SK-N-SH (cell line): ENCODE data around the gene TBC1D16. TPM values are rescaled to one million over a fixed set of nuclear protein-coding genes. Genes with fewer than 3 reads are reported as not detected.

ENCODE experiments used
- CTCF ChIA-PET: fragments of 300-600, 350-600 bp; formaldehyde crosslinking; extraction: SDS; loops from one replicate; lab custom pipeline; 2021; lab: Yijun Ruan, JAX
- POLR2A ChIA-PET: fragments of 350-600 bp; sonication (Branson Sonifier 250); formaldehyde crosslinking; extraction: SDS; loops from one replicate; lab custom pipeline; 2020; ENCODE audit warnings: antibody characterized with exemption, inconsistent platforms; lab: Yijun Ruan, JAX
- DNase-seq: peaks from one replicate; pipeline ENCODE4 v3.0.0; 2012
- H2AFZ ChIP-seq: fragments of 200-600 bp; sonication (generic); 2 replicates; pipeline ENCODE4 v1.8.1; 2016; ENCODE audit warnings: antibody characterized with exemption, mild to moderate bottlenecking, low read depth
- H3F3A ChIP-seq: fragments of 200-600 bp; sonication (generic); replicated peaks from 2 replicates; pipeline ENCODE3; 2016; ENCODE audit warnings: antibody characterized with exemption, mild to moderate bottlenecking; ENCODE audit not compliant: insufficient read depth
- H3K27ac ChIP-seq, 2 experiments: fragments of 200-500 bp in 1 of 2; fragments of 200-600 bp in 1 of 2; sonication (Bioruptor generic) in 1 of 2; sonication (generic), shearing (Covaris generic) in 1 of 2; 2 replicates each; pipeline versions ENCODE4 v1.5.1 to v1.6.1; 2014 to 2016; ENCODE audit warnings: low read depth in 2 of 2, inconsistent platforms in 1 of 2, low read length in 1 of 2, mild to moderate bottlenecking in 1 of 2, mixed read lengths in 1 of 2
- H3K27me3 ChIP-seq: fragments of 200-600 bp; sonication (generic), shearing (Covaris generic); 2 replicates; pipeline ENCODE4 v1.6.1; 2016; ENCODE audit warnings: mixed run types; ENCODE audit not compliant: insufficient read depth
- H3K36me3 ChIP-seq, 2 experiments: fragments of 200-500 bp in 1 of 2; fragments of 200-600 bp in 1 of 2; sonication (Bioruptor generic) in 1 of 2; sonication (generic) in 1 of 2; replicated peaks in 1 of 2; 2 replicates each; pipeline versions ENCODE3 to v1.5.1; 2014 to 2016; ENCODE audit warnings: low read length in 1 of 2, mild to moderate bottlenecking in 1 of 2; ENCODE audit not compliant: insufficient read depth in 2 of 2, control insufficient read depth in 1 of 2
- H3K4me1 ChIP-seq, 2 experiments: fragments of 200-500 bp in 1 of 2; fragments of 200-600 bp in 1 of 2; sonication (Bioruptor generic) in 1 of 2; sonication (generic), shearing (Covaris generic) in 1 of 2; 2 replicates each; pipeline versions ENCODE4 v1.5.1 to v1.6.1; 2014 to 2016; ENCODE audit warnings: low read depth in 1 of 2, low read length in 1 of 2, mixed run types in 1 of 2; ENCODE audit not compliant: insufficient read depth in 2 of 2, control insufficient read depth in 1 of 2
- H3K4me2 ChIP-seq: fragments of 200-600 bp; sonication (generic), shearing (Covaris generic); 2 replicates; pipeline ENCODE4 v1.6.1; 2017; ENCODE audit warnings: mixed run types
- H3K4me3 ChIP-seq, 2 experiments: fragments of 200-500 bp in 1 of 2; fragments of 200-600 bp in 1 of 2; sonication (Bioruptor generic) in 1 of 2; sonication (generic), shearing (Covaris generic) in 1 of 2; 2 replicates each; pipeline versions ENCODE4 v1.5.1 to v1.8.1; 2014 to 2016; ENCODE audit warnings: low read depth in 2 of 2, inconsistent platforms in 1 of 2, low read length in 1 of 2, mild to moderate bottlenecking in 1 of 2, mixed read lengths in 1 of 2, moderate library complexity in 1 of 2
- H3K79me2 ChIP-seq: fragments of 200-600 bp; sonication (generic); 2 replicates; pipeline ENCODE4 v1.8.1; 2017; ENCODE audit warnings: mild to moderate bottlenecking; ENCODE audit not compliant: insufficient read depth
- H3K9ac ChIP-seq: fragments of 200-600 bp; sonication (generic); 2 replicates; pipeline ENCODE4 v1.6.1; 2017; ENCODE audit warnings: mixed run types
- H3K9me2 ChIP-seq: fragments of 200-600 bp; sonication (generic); 2 replicates; pipeline ENCODE4 v1.6.1; 2017; ENCODE audit warnings: mixed run types
- H3K9me3 ChIP-seq: fragments of 200-600 bp; sonication (generic); 2 replicates; pipeline ENCODE4 v1.6.1; 2017; ENCODE audit warnings: mixed run types, mild to moderate bottlenecking, moderate library complexity
- H4K20me1 ChIP-seq: fragments of 200-600 bp; sonication (generic); 2 replicates; pipeline ENCODE4 v1.6.1; 2017; ENCODE audit warnings: mild to moderate bottlenecking, mixed run types; ENCODE audit not compliant: insufficient read depth
- CHD2 ChIP-seq: fragments of 150-350 bp; IDR thresholded peaks from 2 replicates; pipeline ENCODE4 v1.6.1; 2018; ENCODE audit warnings: low read length; ENCODE audit not compliant: partially characterized antibody
- CTCF ChIP-seq: fragments of 200-600 bp; sonication (generic); IDR thresholded peaks from 2 replicates; pipeline ENCODE4 v1.6.1; 2017; ENCODE audit warnings: antibody characterized with exemption, mild to moderate bottlenecking, moderate library complexity
- EP300 ChIP-seq, 2 experiments: IDR thresholded peaks; 2 replicates each; pipeline versions ENCODE4 v1.4.0 to v1.6.1; 2012; ENCODE audit warnings: borderline replicate concordance in 1 of 2, low read depth in 1 of 2, low read length in 1 of 2
- EZH2phosphoT487 ChIP-seq: fragments of 200-600 bp; sonication (generic); IDR thresholded peaks from 2 replicates; pipeline ENCODE4 v1.6.1; 2017; ENCODE audit warnings: low read depth, mixed run types, mild to moderate bottlenecking, antibody characterized with exemption, moderate library complexity, borderline replicate concordance
- FOSL2 ChIP-seq: IDR thresholded peaks from 2 replicates; pipeline ENCODE4 v1.4.0; 2012; ENCODE audit warnings: low read depth, mild to moderate bottlenecking, moderate library complexity, borderline replicate concordance
- FOXJ3 ChIP-seq: sonication (generic); formaldehyde crosslinking; IDR thresholded peaks from 2 replicates; pipeline ENCODE4 v1.5.1; 2020; ENCODE audit warnings: mild to moderate bottlenecking, missing genetic modification reagents
- GABPA ChIP-seq: IDR thresholded peaks from 2 replicates; pipeline ENCODE4 v1.4.0; 2012; ENCODE audit warnings: low read depth, mild to moderate bottlenecking
- JUND ChIP-seq: IDR thresholded peaks from 2 replicates; pipeline ENCODE4 v1.4.0; 2012
- MEF2A ChIP-seq: IDR thresholded peaks from 2 replicates; pipeline ENCODE4 v1.4.0; 2012; ENCODE audit warnings: low read depth, borderline replicate concordance
- NRF1 ChIP-seq: IDR thresholded peaks from 2 replicates; pipeline ENCODE4 v1.6.1; 2012; ENCODE audit warnings: low read depth, mild to moderate bottlenecking, low read length
- POLR2AphosphoS5 ChIP-seq: IDR thresholded peaks from 2 replicates; pipeline ENCODE4 v1.6.1; 2012; ENCODE audit warnings: low read depth, low read length
- RCOR1 ChIP-seq: fragments of 150-350 bp; IDR thresholded peaks from 2 replicates; pipeline ENCODE4 v1.6.1; 2017; ENCODE audit warnings: antibody characterized with exemption, low read length
- RFX5 ChIP-seq: IDR thresholded peaks from 2 replicates; pipeline ENCODE4 v1.6.1; 2012; ENCODE audit warnings: mild to moderate bottlenecking, improper control_type of control experiment, low read length
- SMC3 ChIP-seq: IDR thresholded peaks from 2 replicates; pipeline ENCODE4 v1.6.1; 2012; ENCODE audit warnings: low read depth, low read length, improper control_type of control experiment
- TEAD4 ChIP-seq: IDR thresholded peaks from 2 replicates; pipeline ENCODE4 v1.4.0; 2012; ENCODE audit warnings: mild to moderate bottlenecking, borderline replicate concordance; ENCODE audit not compliant: insufficient read depth
- WGBS: methylation state at CpG from one replicate; pipeline ENCODE4 v1.1.6; 2017; ENCODE audit warnings: low lambda C conversion rate; 5-methylcytosine and 5-hydroxymethylcytosine counted together
- polyA plus RNA-seq, 3 experiments: library from polyadenylated mRNA; depleted of rRNA; stranded (reverse); fragments of >200 nt; gene quantifications; 2 replicates each; pipeline ENCODE4 v1.2.3, GENCODE V29; 2012
- TF ChIP-seq, protein P1 (sequence below): IDR thresholded peaks from 2 replicates; pipeline ENCODE4 v1.6.1; 2012; ENCODE audit warnings: mild to moderate bottlenecking, low read depth, low read length, moderate library complexity
- TF ChIP-seq, protein P2 (sequence below): IDR thresholded peaks from 2 replicates; pipeline ENCODE4 v1.4.0; 2012; ENCODE audit warnings: low read depth, borderline replicate concordance
- TF ChIP-seq, protein P3 (sequence below): IDR thresholded peaks from 2 replicates; pipeline ENCODE4; 2012

TBC1D16 gene
- polyA plus RNA-seq, 1 of the 3 experiments (the other 2 are of a cell fraction), result 14.5 TPM

GRCh38 chr17:79916991-79917901, 118.4 kb downstream of the TBC1D16 start:
- Histone ChIP-seq H3K4me2 (no peak overlapping the region), H3F3A (no peaks in the 10 kb centered on the region), H3K27me3 (no peaks in the 10 kb centered on the region), H3K4me1 (peaks cover 9 to 27% of the 10 kb centered on the region in 2 experiments; a peak in 2 of 4 replicates), H3K27ac (no peak overlapping the region), H4K20me1 (no peaks in the 10 kb centered on the region), H3K9me2 (no peaks in the 10 kb centered on the region), H2AFZ (no peak overlapping the region), H3K9ac (no peak overlapping the region), H3K4me3 (no peak overlapping the region)
- CTCF ChIA-PET, result interaction anchor here (0.7 to 14.1 kb wide), 8 partner anchors 14 to 175 kb away, joined by 3 to 182 read pairs (median 4); partner anchors contain the start of genes CBX4 and CBX8
- DNase-seq, result no peak
- TF ChIP-seq, protein P1, sequence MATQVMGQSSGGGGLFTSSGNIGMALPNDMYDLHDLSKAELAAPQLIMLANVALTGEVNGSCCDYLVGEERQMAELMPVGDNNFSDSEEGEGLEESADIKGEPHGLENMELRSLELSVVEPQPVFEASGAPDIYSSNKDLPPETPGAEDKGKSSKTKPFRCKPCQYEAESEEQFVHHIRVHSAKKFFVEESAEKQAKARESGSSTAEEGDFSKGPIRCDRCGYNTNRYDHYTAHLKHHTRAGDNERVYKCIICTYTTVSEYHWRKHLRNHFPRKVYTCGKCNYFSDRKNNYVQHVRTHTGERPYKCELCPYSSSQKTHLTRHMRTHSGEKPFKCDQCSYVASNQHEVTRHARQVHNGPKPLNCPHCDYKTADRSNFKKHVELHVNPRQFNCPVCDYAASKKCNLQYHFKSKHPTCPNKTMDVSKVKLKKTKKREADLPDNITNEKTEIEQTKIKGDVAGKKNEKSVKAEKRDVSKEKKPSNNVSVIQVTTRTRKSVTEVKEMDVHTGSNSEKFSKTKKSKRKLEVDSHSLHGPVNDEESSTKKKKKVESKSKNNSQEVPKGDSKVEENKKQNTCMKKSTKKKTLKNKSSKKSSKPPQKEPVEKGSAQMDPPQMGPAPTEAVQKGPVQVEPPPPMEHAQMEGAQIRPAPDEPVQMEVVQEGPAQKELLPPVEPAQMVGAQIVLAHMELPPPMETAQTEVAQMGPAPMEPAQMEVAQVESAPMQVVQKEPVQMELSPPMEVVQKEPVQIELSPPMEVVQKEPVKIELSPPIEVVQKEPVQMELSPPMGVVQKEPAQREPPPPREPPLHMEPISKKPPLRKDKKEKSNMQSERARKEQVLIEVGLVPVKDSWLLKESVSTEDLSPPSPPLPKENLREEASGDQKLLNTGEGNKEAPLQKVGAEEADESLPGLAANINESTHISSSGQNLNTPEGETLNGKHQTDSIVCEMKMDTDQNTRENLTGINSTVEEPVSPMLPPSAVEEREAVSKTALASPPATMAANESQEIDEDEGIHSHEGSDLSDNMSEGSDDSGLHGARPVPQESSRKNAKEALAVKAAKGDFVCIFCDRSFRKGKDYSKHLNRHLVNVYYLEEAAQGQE, result no peak
- TF ChIP-seq EP300 (IDR thresholded peaks at IDR 0.05; ENCODE audit: borderline replicate concordance in 1 of 2, low read depth in 1 of 2, low read length in 1 of 2) (no peak), RCOR1 (no peak), GABPA (no peak), SMC3 (no peak), CTCF (no peak), FOSL2 (no peak), MEF2A (no peak), EZH2phosphoT487 (no peak), POLR2AphosphoS5 (no peak), JUND (no peak), CHD2 (no peak), FOXJ3 (CRISPR knock-in tag) (no peak), NRF1 (no peak), TEAD4 (no peak), RFX5 (no peak)
- TF ChIP-seq, protein P2, sequence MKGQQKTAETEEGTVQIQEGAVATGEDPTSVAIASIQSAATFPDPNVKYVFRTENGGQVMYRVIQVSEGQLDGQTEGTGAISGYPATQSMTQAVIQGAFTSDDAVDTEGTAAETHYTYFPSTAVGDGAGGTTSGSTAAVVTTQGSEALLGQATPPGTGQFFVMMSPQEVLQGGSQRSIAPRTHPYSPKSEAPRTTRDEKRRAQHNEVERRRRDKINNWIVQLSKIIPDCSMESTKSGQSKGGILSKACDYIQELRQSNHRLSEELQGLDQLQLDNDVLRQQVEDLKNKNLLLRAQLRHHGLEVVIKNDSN, result no peak
- TF ChIP-seq, protein P3, sequence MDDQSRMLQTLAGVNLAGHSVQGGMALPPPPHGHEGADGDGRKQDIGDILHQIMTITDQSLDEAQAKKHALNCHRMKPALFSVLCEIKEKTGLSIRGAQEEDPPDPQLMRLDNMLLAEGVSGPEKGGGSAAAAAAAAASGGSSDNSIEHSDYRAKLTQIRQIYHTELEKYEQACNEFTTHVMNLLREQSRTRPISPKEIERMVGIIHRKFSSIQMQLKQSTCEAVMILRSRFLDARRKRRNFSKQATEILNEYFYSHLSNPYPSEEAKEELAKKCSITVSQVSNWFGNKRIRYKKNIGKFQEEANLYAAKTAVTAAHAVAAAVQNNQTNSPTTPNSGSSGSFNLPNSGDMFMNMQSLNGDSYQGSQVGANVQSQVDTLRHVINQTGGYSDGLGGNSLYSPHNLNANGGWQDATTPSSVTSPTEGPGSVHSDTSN, result no peak
- TF ChIP-seq, all 33 proteins: peak for 0
- POLR2A ChIA-PET, result no interaction called here
- H3K9me3 ChIP-seq, result no peaks in the 10 kb centered on the region
- no peaks in the 10 kb centered on the region for H3K79me2 ChIP-seq
- H3K36me3 ChIP-seq, result no peaks in the 10 kb centered on the region
- 75% methylated on average over 15 of the region's 18 CpGs for WGBS
